K562 (cell line): Measurements from ENCODE around the gene SLC44A1. TPM values are rescaled to one million over a fixed set of nuclear protein-coding genes. Genes with fewer than 3 reads are reported as not detected.

Source experiments
- ATAC-seq: fragments of 200-7000 bp; cut with Tn5 transposase; 3 replicates; pipeline ENCODE4 v1.9.1; 2020; ENCODE audit warnings: moderate library complexity
- BruUV-seq: library from RNA; stranded (reverse); fragments of 400-500 nt; replicated peaks from 2 replicates; lab custom pipeline; 2021; lab: Mats Ljungman, UMichigan
- CTCF ChIA-PET: fragments of 300-600 bp; formaldehyde crosslinking; extraction: SDS; loops from one replicate; lab custom pipeline; 2021; ENCODE audit warnings: low intra/inter-chr PET ratio; lab: Yijun Ruan, JAX
- POLR2A ChIA-PET: fragments of 300-600, 350-650 bp; sonication (Branson Sonifier 250); formaldehyde crosslinking; extraction: SDS; loops from one replicate; lab custom pipeline; 2021; ENCODE audit warnings: antibody characterized with exemption, inconsistent platforms; lab: Yijun Ruan, JAX
- DNase-seq, 4 experiments: peaks; one replicate each; pipeline versions ENCODE4 v3.0.0 to v3.0.0-alpha.2; 2011 to 2018; ENCODE audit warnings: low spot score in 3 of 4, mixed read lengths in 3 of 4; ENCODE audit errors: extremely low read depth in 1 of 4
- FAIRE-seq: peaks from 2 replicates; lab custom pipeline; 2011; peaks lifted over from hg19 to GRCh38; lab: Jason Lieb, UNC
- H2AFZ ChIP-seq: 2 replicates; pipeline ENCODE4 v1.6.0; 2011; ENCODE audit warnings: low read depth, low read length, control low read depth, inconsistent platforms
- H3K27ac ChIP-seq: fragments of 200-600 bp; 3 replicates; pipeline ENCODE4 v1.8.0; 2011; ENCODE audit warnings: low read depth, mild to moderate bottlenecking, control low read depth, inconsistent platforms, low read length, moderate library complexity, mixed read lengths; ENCODE audit errors: extremely low read depth
- H3K27me3 ChIP-seq, 2 experiments: fragments of 300-600 bp in 1 of 2; 2 replicates in 1 of 2; 3 replicates in 1 of 2; pipeline versions ENCODE4 v1.6.0 to v1.8.0; 2011; ENCODE audit warnings: inconsistent platforms in 2 of 2, low read length in 2 of 2, mild to moderate bottlenecking in 1 of 2, mixed read lengths in 1 of 2, moderate library complexity in 1 of 2; ENCODE audit not compliant: control insufficient read depth in 2 of 2, insufficient read depth in 2 of 2
- H3K36me3 ChIP-seq: fragments of 300-600 bp; 3 replicates; pipeline ENCODE4 v1.8.0; 2011; ENCODE audit warnings: mild to moderate bottlenecking, low read length, inconsistent platforms; ENCODE audit not compliant: control insufficient read depth, insufficient read depth
- H3K4me1 ChIP-seq, 2 experiments: fragments of 200-600 bp in 1 of 2; replicated peaks in 1 of 2; 2 replicates in 1 of 2; 3 replicates in 1 of 2; pipeline versions ENCODE4 v1.5.1 to v1.8.0; 2011; ENCODE audit warnings: inconsistent platforms in 2 of 2, low read length in 2 of 2, mild to moderate bottlenecking in 1 of 2, mixed read lengths in 1 of 2, moderate library complexity in 1 of 2; ENCODE audit not compliant: control insufficient read depth in 2 of 2, insufficient read depth in 2 of 2
- H3K4me2 ChIP-seq: 2 replicates; pipeline ENCODE4 v1.6.1; 2011; ENCODE audit warnings: low read length, control low read depth, inconsistent platforms, mixed read lengths; ENCODE audit not compliant: insufficient read depth
- H3K4me3 ChIP-seq: fragments of 200-600 bp; sonication (generic), shearing (Covaris generic); 2 replicates; pipeline ENCODE4 v1.5.1; 2016; ENCODE audit warnings: control low read depth, inconsistent platforms
- H3K79me2 ChIP-seq: fragments of 200-600 bp; 3 replicates; pipeline ENCODE4 v1.8.0; 2011; ENCODE audit warnings: low read length, inconsistent platforms; ENCODE audit not compliant: control insufficient read depth, insufficient read depth
- H3K9ac ChIP-seq, 2 experiments: 2 replicates each; pipeline versions ENCODE4 v1.6.0 to v1.6.1; 2011; ENCODE audit warnings: low read depth in 2 of 2, low read length in 2 of 2, control low read depth in 1 of 2, inconsistent platforms in 1 of 2, mild to moderate bottlenecking in 1 of 2, mixed read lengths in 1 of 2; ENCODE audit not compliant: insufficient read depth in 1 of 2
- H3K9me1 ChIP-seq: one replicate; pipeline ENCODE4 v1.6.0; 2011; ENCODE audit warnings: inconsistent platforms, mild to moderate bottlenecking, low read length, moderate library complexity; ENCODE audit not compliant: control insufficient read depth, insufficient read depth
- H3K9me3 ChIP-seq: replicated peaks from 2 replicates; pipeline ENCODE4 v1.5.1; 2011; ENCODE audit warnings: low read depth, low read length, inconsistent platforms; ENCODE audit not compliant: control insufficient read depth, insufficient read depth
- H4K20me1 ChIP-seq: replicated peaks from 2 replicates; pipeline ENCODE4 v1.6.1; 2011; ENCODE audit warnings: low read length, inconsistent platforms, mixed read lengths; ENCODE audit not compliant: control insufficient read depth, insufficient read depth
- CGGBP1 ChIP-seq: fragments of 250-450 bp; sonication (Bioruptor Pico); IDR thresholded peaks from 2 replicates; pipeline ENCODE4 v1.9.0; 2021; ENCODE audit warnings: mild to moderate bottlenecking
- ELF4 ChIP-seq: fragments of 450-650 bp; formaldehyde crosslinking; IDR thresholded peaks from 2 replicates; pipeline ENCODE4 v1.4.0; 2022; ENCODE audit warnings: missing genetic modification characterization
- HOXB6 ChIP-seq: fragments of 250-450 bp; sonication (Bioruptor Pico); IDR thresholded peaks from 2 replicates; pipeline ENCODE4 v1.5.1; 2022; ENCODE audit warnings: mild to moderate bottlenecking, borderline replicate concordance
- HSF4 ChIP-seq: fragments of 250-450 bp; sonication (Bioruptor Pico); IDR thresholded peaks from 2 replicates; pipeline ENCODE4 v2.1.2; 2022; ENCODE audit warnings: mild to moderate bottlenecking, moderate library complexity, borderline replicate concordance
- MGA ChIP-seq: fragments of 450-650 bp; IDR thresholded peaks from 2 replicates; pipeline ENCODE4 v1.6.1; 2016; ENCODE audit warnings: mild to moderate bottlenecking, moderate library complexity
- ZNF518B ChIP-seq: fragments of 250-450 bp; sonication (Bioruptor Pico); IDR thresholded peaks from 2 replicates; pipeline ENCODE4 v1.5.0; 2021; ENCODE audit warnings: mild to moderate bottlenecking, moderate library complexity
- WGBS: fragments of 100-300 bp; shearing (Covaris generic); methylation state at CpG from one replicate; pipeline ENCODE4 v1.1.6; 2016; ENCODE audit warnings: low coverage, mixed read lengths; ENCODE audit not compliant: insufficient coverage; ENCODE audit errors: missing lambda C conversion rate; 5-methylcytosine and 5-hydroxymethylcytosine counted together
- in situ Hi-C: fragments of 300-500 bp; cut with MboI; formaldehyde crosslinking; loops from 4 replicates; pipeline ENCODE4 v1.15.0; 2018; ENCODE audit warnings: inconsistent platforms, mixed read lengths
- intact Hi-C: fragments of 100-400 bp; cut with micrococcal nuclease; formaldehyde crosslinking; loops from 2 replicates; pipeline ENCODE4 v1.14.2; 2022
- polyA plus RNA-seq, 8 experiments: library from polyadenylated mRNA; depleted of rRNA in 4 of 8; stranded (reverse) in 5 of 8; unstranded in 3 of 8; fragments of >200 nt; fragmentation: Nextera tagmentation in 2 of 8; fragmentation: Illumina TruSeq in 1 of 8; extraction: Ambion mirVana in 2 of 8; extraction: Trizol in 1 of 8; gene quantifications; 2 replicates each; pipeline versions ENCODE4 v1.2.1 to v1.2.3, GENCODE V29; 2011 to 2014; ENCODE audit warnings: inconsistent platforms in 1 of 8, missing spikeins in 1 of 8
- total RNA-seq, 7 experiments: library from RNA; depleted of rRNA in 6 of 7; stranded (reverse); fragments of >200 nt in 6 of 7; fragmentation: Illumina TruSeq in 2 of 7; extraction: Trizol in 2 of 7; gene quantifications; 2 replicates each; pipeline versions ENCODE4 v1.2.1 to v1.2.3, GENCODE V29; 2011 to 2021; ENCODE audit warnings: low replicate concordance in 1 of 7

Gene SLC44A1
- total and polyA plus RNA-seq, 9 of the 15 experiments (the other 6 are each of a cell fraction or from before 2014, with no cell fraction given) = 0.11 to 0.59 (median 0.30) TPM

- ATAC-seq (no peak), FAIRE-seq (no peak), DNase-seq (no peak)
- intact Hi-C loops (no loop called here), in situ Hi-C loops (no loop called here)
- ChIA-PET POLR2A (no interaction called here), CTCF (no interaction called here)
- peaks cover 0 to 2% of the 10 kb centered on the region in 2 experiments; a peak in 2 of 5 replicates for H3K27me3 ChIP-seq
- H3K79me2 ChIP-seq = no peaks in the 10 kb centered on the region
- no peak overlapping the region for H3K4me3 ChIP-seq
- H3K9me3 ChIP-seq = no peaks in the 10 kb centered on the region
- no peaks in the 10 kb centered on the region for H3K36me3 ChIP-seq
- H3K9me1 ChIP-seq = no peaks in the 10 kb centered on the region
- H3K27ac ChIP-seq = no peak overlapping the region
- H4K20me1 ChIP-seq = no peaks in the 10 kb centered on the region
- no peak overlapping the region for H3K9ac ChIP-seq
- 0% methylated on average over 4 of the region's 4 CpGs for WGBS
- no TSS peak for BruUV-seq
- no peak overlapping the region for H2AFZ ChIP-seq
- H3K4me1 ChIP-seq = no peaks in the 10 kb centered on the region
- H3K4me2 ChIP-seq = no peak overlapping the region
- no peak for TF ChIP-seq MGA
- no peak for TF ChIP-seq HOXB6 (CRISPR knock-in tag)
- TF ChIP-seq ZNF518B = no peak
- no peak for TF ChIP-seq CGGBP1 (CRISPR knock-in tag)
- no peak for TF ChIP-seq HSF4
- TF ChIP-seq ELF4 (CRISPR knock-in tag) = no peak
These were observed 26.3 kb downstream of the SLC44A1 start for GRCh38 chr9:105270711-105271110.
